SK-N-SH (cell line): ENCODE results near the gene EXOC4. TPM values are rescaled to one million over a fixed set of nuclear protein-coding genes. Genes with fewer than 3 reads are reported as not detected.
A peak's percentile ranks its signal among the peaks of the same experiment; 100 is the strongest.

Experiments used
- CTCF ChIA-PET: fragments of 300-600, 350-600 bp; formaldehyde crosslinking; extraction: SDS; loops from one replicate; lab custom pipeline; 2021; lab: Yijun Ruan, JAX
- POLR2A ChIA-PET: fragments of 350-600 bp; sonication (Branson Sonifier 250); formaldehyde crosslinking; extraction: SDS; loops from one replicate; lab custom pipeline; 2020; ENCODE audit warnings: antibody characterized with exemption, inconsistent platforms; lab: Yijun Ruan, JAX
- DNase-seq: peaks from one replicate; pipeline ENCODE4 v3.0.0; 2012
- H2AFZ ChIP-seq: fragments of 200-600 bp; sonication (generic); 2 replicates; pipeline ENCODE4 v1.8.1; 2016; ENCODE audit warnings: antibody characterized with exemption, mild to moderate bottlenecking, low read depth
- H3F3A ChIP-seq: fragments of 200-600 bp; sonication (generic); replicated peaks from 2 replicates; pipeline ENCODE3; 2016; ENCODE audit warnings: antibody characterized with exemption, mild to moderate bottlenecking; ENCODE audit not compliant: insufficient read depth
- H3K27ac ChIP-seq, 2 experiments: fragments of 200-500 bp in 1 of 2; fragments of 200-600 bp in 1 of 2; sonication (Bioruptor generic) in 1 of 2; sonication (generic), shearing (Covaris generic) in 1 of 2; 2 replicates each; pipeline versions ENCODE4 v1.5.1 to v1.6.1; 2014 to 2016; ENCODE audit warnings: low read depth in 2 of 2, inconsistent platforms in 1 of 2, low read length in 1 of 2, mild to moderate bottlenecking in 1 of 2, mixed read lengths in 1 of 2
- H3K27me3 ChIP-seq: fragments of 200-600 bp; sonication (generic), shearing (Covaris generic); 2 replicates; pipeline ENCODE4 v1.6.1; 2016; ENCODE audit warnings: mixed run types; ENCODE audit not compliant: insufficient read depth
- H3K36me3 ChIP-seq, 2 experiments: fragments of 200-500 bp in 1 of 2; fragments of 200-600 bp in 1 of 2; sonication (Bioruptor generic) in 1 of 2; sonication (generic) in 1 of 2; replicated peaks in 1 of 2; 2 replicates each; pipeline versions ENCODE3 to v1.5.1; 2014 to 2016; ENCODE audit warnings: low read length in 1 of 2, mild to moderate bottlenecking in 1 of 2; ENCODE audit not compliant: insufficient read depth in 2 of 2, control insufficient read depth in 1 of 2
- H3K4me1 ChIP-seq, 2 experiments: fragments of 200-500 bp in 1 of 2; fragments of 200-600 bp in 1 of 2; sonication (Bioruptor generic) in 1 of 2; sonication (generic), shearing (Covaris generic) in 1 of 2; 2 replicates each; pipeline versions ENCODE4 v1.5.1 to v1.6.1; 2014 to 2016; ENCODE audit warnings: low read depth in 1 of 2, low read length in 1 of 2, mixed run types in 1 of 2; ENCODE audit not compliant: insufficient read depth in 2 of 2, control insufficient read depth in 1 of 2
- H3K4me2 ChIP-seq: fragments of 200-600 bp; sonication (generic), shearing (Covaris generic); 2 replicates; pipeline ENCODE4 v1.6.1; 2017; ENCODE audit warnings: mixed run types
- H3K4me3 ChIP-seq, 2 experiments: fragments of 200-500 bp in 1 of 2; fragments of 200-600 bp in 1 of 2; sonication (Bioruptor generic) in 1 of 2; sonication (generic), shearing (Covaris generic) in 1 of 2; 2 replicates each; pipeline versions ENCODE4 v1.5.1 to v1.8.1; 2014 to 2016; ENCODE audit warnings: low read depth in 2 of 2, inconsistent platforms in 1 of 2, low read length in 1 of 2, mild to moderate bottlenecking in 1 of 2, mixed read lengths in 1 of 2, moderate library complexity in 1 of 2
- H3K79me2 ChIP-seq: fragments of 200-600 bp; sonication (generic); 2 replicates; pipeline ENCODE4 v1.8.1; 2017; ENCODE audit warnings: mild to moderate bottlenecking; ENCODE audit not compliant: insufficient read depth
- H3K9ac ChIP-seq: fragments of 200-600 bp; sonication (generic); 2 replicates; pipeline ENCODE4 v1.6.1; 2017; ENCODE audit warnings: mixed run types
- H3K9me2 ChIP-seq: fragments of 200-600 bp; sonication (generic); 2 replicates; pipeline ENCODE4 v1.6.1; 2017; ENCODE audit warnings: mixed run types
- H3K9me3 ChIP-seq: fragments of 200-600 bp; sonication (generic); 2 replicates; pipeline ENCODE4 v1.6.1; 2017; ENCODE audit warnings: mixed run types, mild to moderate bottlenecking, moderate library complexity
- H4K20me1 ChIP-seq: fragments of 200-600 bp; sonication (generic); 2 replicates; pipeline ENCODE4 v1.6.1; 2017; ENCODE audit warnings: mild to moderate bottlenecking, mixed run types; ENCODE audit not compliant: insufficient read depth
- CHD2 ChIP-seq: fragments of 150-350 bp; IDR thresholded peaks from 2 replicates; pipeline ENCODE4 v1.6.1; 2018; ENCODE audit warnings: low read length; ENCODE audit not compliant: partially characterized antibody
- EP300 ChIP-seq, 2 experiments: IDR thresholded peaks; 2 replicates each; pipeline versions ENCODE4 v1.4.0 to v1.6.1; 2012; ENCODE audit warnings: borderline replicate concordance in 1 of 2, low read depth in 1 of 2, low read length in 1 of 2
- FOXM1 ChIP-seq: IDR thresholded peaks from 2 replicates; pipeline ENCODE4 v1.4.0; 2012; ENCODE audit warnings: low read depth, mild to moderate bottlenecking
- IRF3 ChIP-seq: fragments of 150-350 bp; IDR thresholded peaks from 2 replicates; pipeline ENCODE4 v1.6.1; 2016; ENCODE audit warnings: mild to moderate bottlenecking, low read depth, low read length
- POLR2AphosphoS5 ChIP-seq: IDR thresholded peaks from 2 replicates; pipeline ENCODE4 v1.6.1; 2012; ENCODE audit warnings: low read depth, low read length
- RCOR1 ChIP-seq: fragments of 150-350 bp; IDR thresholded peaks from 2 replicates; pipeline ENCODE4 v1.6.1; 2017; ENCODE audit warnings: antibody characterized with exemption, low read length
- REST ChIP-seq: IDR thresholded peaks from 2 replicates; pipeline ENCODE4 v1.6.1; 2012; ENCODE audit warnings: mild to moderate bottlenecking, low read depth, low read length, moderate library complexity
- SMC3 ChIP-seq: IDR thresholded peaks from 2 replicates; pipeline ENCODE4 v1.6.1; 2012; ENCODE audit warnings: low read depth, low read length, improper control_type of control experiment
- TAF1 ChIP-seq: IDR thresholded peaks from 2 replicates; pipeline ENCODE4 v1.6.1; 2012; ENCODE audit warnings: low read depth, mild to moderate bottlenecking, low read length, moderate library complexity, borderline replicate concordance
- TCF12 ChIP-seq: IDR thresholded peaks from 2 replicates; pipeline ENCODE4 v1.4.0; 2012
- WGBS: methylation state at CpG from one replicate; pipeline ENCODE4 v1.1.6; 2017; ENCODE audit warnings: low lambda C conversion rate; 5-methylcytosine and 5-hydroxymethylcytosine counted together
- polyA plus RNA-seq, 3 experiments: library from polyadenylated mRNA; depleted of rRNA; stranded (reverse); fragments of >200 nt; gene quantifications; 2 replicates each; pipeline ENCODE4 v1.2.3, GENCODE V29; 2012

The EXOC4 gene
- polyA plus RNA-seq, 1 of the 3 experiments (the other 2 are of a cell fraction), result 37.3 TPM

DNA sequence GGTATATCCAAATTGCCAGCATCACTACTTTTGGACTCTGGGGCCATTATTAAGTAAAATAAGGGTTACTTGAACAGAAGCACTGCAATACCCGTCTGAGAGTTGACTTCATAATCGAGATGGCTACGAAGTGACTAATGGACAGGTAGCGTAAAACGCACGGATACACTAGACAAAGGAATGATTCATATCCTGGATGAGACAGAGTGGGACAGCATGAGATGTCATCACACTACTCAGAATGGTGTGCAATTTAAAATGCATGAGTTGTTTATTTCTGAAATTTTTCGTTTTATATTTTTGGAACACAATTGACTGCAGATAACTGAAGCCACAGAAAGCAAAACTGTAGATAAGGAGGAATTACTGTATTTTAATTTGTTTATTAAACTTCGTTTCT lies 452.7 kb downstream of the EXOC4 start (continued):
- no peak for TF ChIP-seq REST
- peak; percentile 87; the same call in 1 of the 2 replicates for TF ChIP-seq FOXM1
- TF ChIP-seq TAF1, result no peak; the same call in 1 of the 2 replicates
- no peak for TF ChIP-seq IRF3
- peak in 1 of 2 experiments; percentile 85; a peak in 3 of 4 replicates for TF ChIP-seq EP300 (IDR thresholded peaks at IDR 0.05; ENCODE audit: borderline replicate concordance in 1 of 2, low read depth in 1 of 2, low read length in 1 of 2)

GRCh38 chr7:133706016-133706415 lies 453.1 kb downstream of the EXOC4 start:
- H4K20me1 ChIP-seq, result no peaks in the 10 kb centered on the region
- peaks cover 52% of the 10 kb centered on the region for H3F3A ChIP-seq
- peak in 1 of 2 experiments; percentile 72; a peak in 1 of 4 replicates for TF ChIP-seq EP300 (IDR thresholded peaks at IDR 0.05; ENCODE audit: borderline replicate concordance in 1 of 2, low read depth in 1 of 2, low read length in 1 of 2)
- no peak for TF ChIP-seq SMC3
- TF ChIP-seq, all 33 proteins: peak for 1
- Histone ChIP-seq H3K9me3 (no peaks in the 10 kb centered on the region), H3K4me2 (0 out of 2 replicates have a peak overlapping the region, but pooled peaks have one; percentile 10), H3K9me2 (no peaks in the 10 kb centered on the region), H3K4me3 (no peak overlapping the region), H3K27me3 (no peaks in the 10 kb centered on the region), H3K36me3 (peaks cover 0 to 7% of the 10 kb centered on the region in 2 experiments), H3K4me1 (peaks cover 33 to 46% of the 10 kb centered on the region in 2 experiments; a peak in 3 of 4 replicates), H3K27ac (peak overlapping the region; percentile 38 to 62), H3K79me2 (no peaks in the 10 kb centered on the region), H3K9ac (no peak overlapping the region), H2AFZ (no peak overlapping the region)
- CTCF ChIA-PET, result no interaction called here
- DNase-seq, result no peak
- 89% methylated on average over 1 of the region's 1 CpG for WGBS
- POLR2A ChIA-PET, result no interaction called here

GRCh38 chr7:133709036-133709880 lies 456.4 kb downstream of the EXOC4 start:
- Histone ChIP-seq H3K9ac (no peak overlapping the region), H3K36me3 (peaks cover 0 to 7% of the 10 kb centered on the region in 2 experiments), H4K20me1 (no peaks in the 10 kb centered on the region), H3K27ac (peak overlapping the region; percentile 33 to 61), H3K4me2 (no peak overlapping the region), H3K79me2 (no peaks in the 10 kb centered on the region), H3K27me3 (no peaks in the 10 kb centered on the region), H3K4me1 (peaks cover 21 to 31% of the 10 kb centered on the region in 2 experiments; a peak in 3 of 4 replicates), H2AFZ (no peak overlapping the region), H3K9me3 (no peaks in the 10 kb centered on the region), H3F3A (peaks cover 35% of the 10 kb centered on the region), H3K9me2 (no peaks in the 10 kb centered on the region), H3K4me3 (no peak overlapping the region)
- WGBS, result 75% methylated on average over 4 of the region's 4 CpGs
- DNase-seq, result no peak
- TF ChIP-seq RCOR1, result peak; percentile 10; the same call in 1 of the 2 replicates
- TF ChIP-seq TCF12, result 0 out of 2 replicates have a peak, but pooled peaks have one; percentile 21
- TF ChIP-seq CHD2, result no peak
- peak; percentile 48; the same call in 1 of the 2 replicates for TF ChIP-seq POLR2AphosphoS5
- POLR2A ChIA-PET, result no interaction called here
- CTCF ChIA-PET, result interaction anchor here (1.1 to 2.2 kb wide), 3 partner anchors 8 to 154 kb away, joined by 3 to 8 read pairs (median 3); no protein-coding TSS in a partner anchor
